Panc1 (cell line): Measurements from ENCODE around the gene SLC9A5. TPM values are rescaled to one million over a fixed set of nuclear protein-coding genes. Genes with fewer than 3 reads are reported as not detected.

Experiments used
- ATAC-seq: fragments of 200-7000 bp; cut with Tn5 transposase; 2 replicates; pipeline ENCODE4 v1.9.1; 2020; ENCODE audit warnings: mild to moderate bottlenecking, moderate library complexity
- BruUV-seq: library from RNA; stranded (reverse); fragments of 400-500 nt; replicated peaks from 2 replicates; lab custom pipeline; 2021; lab: Mats Ljungman, UMichigan
- CTCF ChIA-PET: fragments of 300-600 bp; sonication (Branson Sonifier 250); formaldehyde crosslinking; loops from one replicate; lab custom pipeline; 2022; ENCODE audit warnings: antibody characterized with exemption; lab: Charles Lee
- POLR2A ChIA-PET: fragments of 300-600 bp; sonication (Branson Sonifier 250); formaldehyde crosslinking; loops from one replicate; lab custom pipeline; 2022; ENCODE audit warnings: antibody characterized with exemption; lab: Charles Lee
- DNase-seq: peaks from one replicate; pipeline ENCODE4 v3.0.0-alpha.2; 2010; ENCODE audit warnings: low read depth, low spot score
- H3K27ac ChIP-seq: 2 replicates; pipeline ENCODE4 v1.5.1; 2011; ENCODE audit warnings: mild to moderate bottlenecking, low read length, inconsistent platforms
- H3K27me3 ChIP-seq: fragments of 200-500 bp; sonication (Bioruptor generic); 2 replicates; pipeline ENCODE4 v1.6.0; 2014; ENCODE audit warnings: low read length, inconsistent platforms; ENCODE audit not compliant: control insufficient read depth, insufficient read depth
- H3K36me3 ChIP-seq: fragments of 200-500 bp; sonication (Bioruptor generic); 2 replicates; pipeline ENCODE4 v1.5.1; 2014; ENCODE audit warnings: inconsistent platforms, mild to moderate bottlenecking, low read length, moderate library complexity; ENCODE audit not compliant: control insufficient read depth, insufficient read depth
- H3K4me1 ChIP-seq: 2 replicates; pipeline ENCODE4 v1.5.1; 2011; ENCODE audit warnings: inconsistent platforms, mild to moderate bottlenecking, low read length, moderate library complexity; ENCODE audit not compliant: control insufficient read depth, insufficient read depth
- H3K4me3 ChIP-seq, 2 experiments: 2 replicates each; pipeline ENCODE4 v1.5.1; 2011 to 2012; ENCODE audit warnings: low read depth in 2 of 2, low read length in 2 of 2, mild to moderate bottlenecking in 2 of 2, inconsistent platforms in 1 of 2, moderate library complexity in 1 of 2
- H3K9me3 ChIP-seq: fragments of 200-500 bp; sonication (Bioruptor generic); 2 replicates; pipeline ENCODE4 v1.5.1; 2014; ENCODE audit warnings: low read depth, mild to moderate bottlenecking, inconsistent platforms, low read length, moderate library complexity; ENCODE audit not compliant: control insufficient read depth, insufficient read depth
- CTCF ChIP-seq: fragments of 450-650 bp; IDR thresholded peaks from 2 replicates; pipeline ENCODE4 v1.5.1; 2017; ENCODE audit warnings: mild to moderate bottlenecking
- POLR2AphosphoS5 ChIP-seq: IDR thresholded peaks from 2 replicates; pipeline ENCODE4 v1.6.1; 2012; ENCODE audit warnings: mild to moderate bottlenecking, low read depth, low read length, moderate library complexity
- REST ChIP-seq, 2 experiments: IDR thresholded peaks; 2 replicates each; pipeline ENCODE4 v1.6.1; 2011 to 2012; ENCODE audit warnings: low read depth in 2 of 2, control low read depth in 1 of 2, low read length in 1 of 2, mild to moderate bottlenecking in 1 of 2, moderate library complexity in 1 of 2; ENCODE audit not compliant: insufficient read depth in 1 of 2
- SIN3A ChIP-seq: IDR thresholded peaks from 2 replicates; pipeline ENCODE4 v1.6.1; 2012; ENCODE audit warnings: low read depth, mild to moderate bottlenecking, low read length, moderate library complexity, borderline replicate concordance; ENCODE audit not compliant: insufficient read depth
- TCF7L2 ChIP-seq: IDR thresholded peaks from 2 replicates; pipeline ENCODE4 v1.6.1; 2011; ENCODE audit warnings: mild to moderate bottlenecking, low read depth, low read length, inconsistent platforms
- in situ Hi-C: cut with HindIII; loops from 2 replicates; pipeline ENCODE4 v1.10.0; 2016; ENCODE audit warnings: low sequenced_read_pairs, low pct_unique_long_range_greater_than_20kb
- intact Hi-C: fragments of 100-400 bp; cut with micrococcal nuclease; formaldehyde crosslinking; loops from one replicate; pipeline ENCODE4 v1.10.0; 2022; ENCODE audit not compliant: unreplicated experiment
- total RNA-seq: library from RNA; stranded (reverse); gene quantifications from one replicate; pipeline ENCODE4 v1.2.1, GENCODE V29; 2021; ENCODE audit not compliant: unreplicated experiment

The SLC9A5 gene
- total RNA-seq, 1 experiment from 2014 or later: 1.7 TPM

GRCh38 chr16:67249178-67250044 lies 632 bp downstream of the SLC9A5 start:
- peaks cover 7% of the 10 kb centered on the region for H3K4me1 ChIP-seq
- no peak for TF ChIP-seq TCF7L2
- TF ChIP-seq REST (IDR thresholded peaks at IDR 0.05; ENCODE audit: insufficient read depth in 1 of 2, low read depth in 2 of 2, low read length in 1 of 2): no peak
- TF ChIP-seq SIN3A: no peak
- no peak for TF ChIP-seq CTCF
- no peak for TF ChIP-seq POLR2AphosphoS5
- ATAC-seq (peak; percentile 2; the same call in 1 of the 2 replicates), DNase-seq (no peak)
- no peaks in the 10 kb centered on the region; the same call in 1 of the 2 replicates for H3K36me3 ChIP-seq
- ChIA-PET POLR2A (no interaction called here), CTCF (no interaction called here)
- in situ Hi-C loops (no loop called here), intact Hi-C loops (no loop called here)
- BruUV-seq: no TSS peak
- H3K9me3 ChIP-seq: no peaks in the 10 kb centered on the region
- peak overlapping the region; percentile 64 to 73 for H3K4me3 ChIP-seq
- H3K27ac ChIP-seq: no peak overlapping the region
- H3K27me3 ChIP-seq: no peaks in the 10 kb centered on the region

- H3K36me3 ChIP-seq: no peaks in the 10 kb centered on the region; the same call in 1 of the 2 replicates
- POLR2A ChIA-PET: no interaction called here
- in situ Hi-C loops: no loop called here
- H3K9me3 ChIP-seq: no peaks in the 10 kb centered on the region
- no peak for TF ChIP-seq CTCF
- no peak for TF ChIP-seq SIN3A
- TF ChIP-seq POLR2AphosphoS5: no peak
- TF ChIP-seq REST (IDR thresholded peaks at IDR 0.05; ENCODE audit: insufficient read depth in 1 of 2, low read depth in 2 of 2, low read length in 1 of 2): no peak
- TF ChIP-seq TCF7L2: no peak
- peaks cover 7% of the 10 kb centered on the region for H3K4me1 ChIP-seq
- CTCF ChIA-PET: no interaction called here
- DNase-seq (no peak), ATAC-seq (no peak)
- no peaks in the 10 kb centered on the region for H3K27me3 ChIP-seq
- no TSS peak for BruUV-seq
- H3K4me3 ChIP-seq: no peak overlapping the region
- intact Hi-C loops: no loop called here
- no peak overlapping the region for H3K27ac ChIP-seq
Observed at GRCh38 chr16:67250045-67250327, 1.2 kb downstream of the SLC9A5 start.
